KG1 (cell line): ENCODE results near the gene MRPL52.
"Not testable (repeated sequence)": the region's sequence is repeated elsewhere in the genome, so short reads cannot be mapped to it uniquely, and the experiment has no call there.

Experiments
- DNase-seq: peaks from one replicate; lab custom pipeline; 2025; lab: John Stamatoyannopoulos, UW

MRPL52 gene

GRCh38 chr14:22811722-22812121 is 18.0 kb upstream of the MRPL52 start:
- DNase-seq: no peak

- no peak for DNase-seq
Observed at GRCh38 chr14:22812744-22813143, 16.9 kb upstream of the MRPL52 start.

- no peak for DNase-seq
Observed at GRCh38 chr14:22813145-22813544, 16.5 kb upstream of the MRPL52 start.

GRCh38 chr14:22814373-22814772 is 15.3 kb upstream of the MRPL52 start:
- no peak for DNase-seq

GRCh38 chr14:22814941-22815713 is 14.6 kb upstream of the MRPL52 start, which contains the start of gene SLC7A7:
SLC7A7 (minus strand) TSS chr14:22815435; CDS start chr14:22813398, 2,037 bp downstream.
- DNase-seq: no peak

- DNase-seq: no peak
Observed at GRCh38 chr14:22819151-22819988, 10.3 kb upstream of the MRPL52 start.

- DNase-seq: no peak
Observed at GRCh38 chr14:22820731-22821130, 9.0 kb upstream of the MRPL52 start.

- no peak for DNase-seq
Observed at GRCh38 chr14:22821193-22822015, 8.3 kb upstream of the MRPL52 start.

- DNase-seq: no peak
Observed at GRCh38 chr14:22822016-22822570, 7.6 kb upstream of the MRPL52 start.

- peak; percentile 10 for DNase-seq
Observed at GRCh38 chr14:22822571-22823098, 7.1 kb upstream of the MRPL52 start.

GRCh38 chr14:22824711-22825359 is 4.9 kb upstream of the MRPL52 start:
- no peak for DNase-seq

- DNase-seq: not testable (repeated sequence)
Observed at GRCh38 chr14:22829076-22829660, 519 bp upstream of the MRPL52 start.

GRCh38 chr14:22830443-22831010 is 840 bp downstream of the MRPL52 start:
- no peak for DNase-seq

GRCh38 chr14:22835505-22835904 is 5.8 kb downstream of the MRPL52 start:
- no peak for DNase-seq

- DNase-seq: no peak
Observed at GRCh38 chr14:22836301-22837113, 6.8 kb downstream of the MRPL52 start, which contains the start of gene MMP14. MMP14 (plus strand) TSS chr14:22836585; CDS start chr14:22836818, 233 bp downstream.

GRCh38 chr14:22837114-22837749 is 7.5 kb downstream of the MRPL52 start:
- no peak for DNase-seq

GRCh38 chr14:22837750-22838538 is 8.3 kb downstream of the MRPL52 start:
- no peak for DNase-seq

- DNase-seq: no peak
Observed at GRCh38 chr14:22838631-22839041, 8.9 kb downstream of the MRPL52 start.
